Epithelial cell of esophagus (primary cell): ENCODE results near the gene FN3KRP.

Experiments used
- DNase-seq: peaks from one replicate; pipeline ENCODE4 v3.0.0; 2010; ENCODE audit warnings: low read depth
- H3K4me3 ChIP-seq: 2 replicates; pipeline ENCODE4 v1.5.1; 2011; ENCODE audit warnings: mild to moderate bottlenecking, low read length, control low read depth
- TF ChIP-seq, protein P1 (sequence below): IDR thresholded peaks from 2 replicates; pipeline ENCODE4 v1.5.1; 2011; ENCODE audit warnings: low read depth, mild to moderate bottlenecking, low read length, control low read depth, inconsistent platforms; ENCODE audit not compliant: insufficient read depth; ENCODE audit errors: missing control alignments

Gene FN3KRP

DNA sequence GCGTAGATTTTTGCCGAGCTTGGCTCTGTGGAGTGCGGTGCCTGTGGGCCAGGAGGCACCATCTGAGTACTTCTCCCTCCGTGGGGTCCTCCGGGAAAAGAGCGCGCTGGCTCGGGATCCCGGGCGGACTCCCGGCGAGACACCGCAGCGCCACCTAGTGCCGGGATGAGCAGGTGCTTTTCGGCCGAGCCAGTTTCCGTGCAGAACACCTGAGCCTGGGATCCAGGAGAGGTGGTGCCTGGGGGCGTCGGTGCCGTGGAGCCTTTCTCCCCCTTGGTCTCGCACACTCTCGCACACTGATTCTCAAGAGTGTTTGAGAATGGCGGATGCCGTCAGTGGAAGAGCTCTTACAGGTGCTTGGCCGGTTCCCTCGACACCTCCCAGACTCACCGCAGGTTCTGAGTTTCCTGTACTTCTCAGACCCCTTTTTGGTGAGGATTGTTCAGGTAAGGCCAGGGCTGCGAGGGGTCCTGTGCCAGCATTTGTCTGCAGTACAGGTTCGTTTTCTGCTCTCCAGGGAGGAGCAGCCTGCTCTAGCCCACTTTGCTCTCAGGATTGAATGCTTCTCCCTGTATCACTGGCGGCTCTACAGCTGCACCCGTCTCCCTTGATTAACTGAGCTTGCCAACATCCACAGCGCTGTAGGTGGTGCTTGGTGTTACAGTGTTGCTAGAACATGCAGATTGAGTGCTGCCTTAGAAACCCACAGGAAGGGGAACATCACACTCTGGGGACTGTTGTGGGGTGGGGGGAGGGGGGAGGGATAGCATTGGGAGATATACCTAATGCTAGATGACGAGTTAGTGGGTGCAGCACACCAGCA, 58.7 kb downstream of the FN3KRP start:
- peak overlapping the region; percentile 22 for H3K4me3 ChIP-seq
- DNase-seq = peak; percentile 70
- TF ChIP-seq, protein P1, sequence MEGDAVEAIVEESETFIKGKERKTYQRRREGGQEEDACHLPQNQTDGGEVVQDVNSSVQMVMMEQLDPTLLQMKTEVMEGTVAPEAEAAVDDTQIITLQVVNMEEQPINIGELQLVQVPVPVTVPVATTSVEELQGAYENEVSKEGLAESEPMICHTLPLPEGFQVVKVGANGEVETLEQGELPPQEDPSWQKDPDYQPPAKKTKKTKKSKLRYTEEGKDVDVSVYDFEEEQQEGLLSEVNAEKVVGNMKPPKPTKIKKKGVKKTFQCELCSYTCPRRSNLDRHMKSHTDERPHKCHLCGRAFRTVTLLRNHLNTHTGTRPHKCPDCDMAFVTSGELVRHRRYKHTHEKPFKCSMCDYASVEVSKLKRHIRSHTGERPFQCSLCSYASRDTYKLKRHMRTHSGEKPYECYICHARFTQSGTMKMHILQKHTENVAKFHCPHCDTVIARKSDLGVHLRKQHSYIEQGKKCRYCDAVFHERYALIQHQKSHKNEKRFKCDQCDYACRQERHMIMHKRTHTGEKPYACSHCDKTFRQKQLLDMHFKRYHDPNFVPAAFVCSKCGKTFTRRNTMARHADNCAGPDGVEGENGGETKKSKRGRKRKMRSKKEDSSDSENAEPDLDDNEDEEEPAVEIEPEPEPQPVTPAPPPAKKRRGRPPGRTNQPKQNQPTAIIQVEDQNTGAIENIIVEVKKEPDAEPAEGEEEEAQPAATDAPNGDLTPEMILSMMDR = peak; percentile 85

DNA sequence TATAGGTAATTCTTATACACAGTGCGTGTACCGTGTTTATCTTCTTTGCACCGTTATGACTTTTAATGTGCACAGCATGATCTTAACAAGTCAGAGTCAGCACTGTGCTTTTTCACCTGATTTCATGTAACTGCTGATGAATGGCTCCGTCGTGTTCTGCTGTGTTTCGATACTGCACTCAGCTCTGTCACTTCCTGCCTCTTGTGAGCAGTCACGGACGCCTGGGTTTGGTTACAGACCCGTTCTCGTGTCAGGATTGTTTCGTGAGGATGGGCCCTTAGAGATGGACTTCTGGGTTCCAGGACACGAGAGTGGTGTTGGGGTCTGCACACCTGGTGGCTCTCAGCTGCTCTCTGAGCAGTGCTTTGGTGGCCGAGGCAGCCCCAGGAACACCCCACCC, 59.9 kb downstream of the FN3KRP start:
- no peak for DNase-seq
- TF ChIP-seq, protein P1 = no peak
- H3K4me3 ChIP-seq = no peak overlapping the region
